ENCODE data around the gene FSTL3.

Gene FSTL3

DNA sequence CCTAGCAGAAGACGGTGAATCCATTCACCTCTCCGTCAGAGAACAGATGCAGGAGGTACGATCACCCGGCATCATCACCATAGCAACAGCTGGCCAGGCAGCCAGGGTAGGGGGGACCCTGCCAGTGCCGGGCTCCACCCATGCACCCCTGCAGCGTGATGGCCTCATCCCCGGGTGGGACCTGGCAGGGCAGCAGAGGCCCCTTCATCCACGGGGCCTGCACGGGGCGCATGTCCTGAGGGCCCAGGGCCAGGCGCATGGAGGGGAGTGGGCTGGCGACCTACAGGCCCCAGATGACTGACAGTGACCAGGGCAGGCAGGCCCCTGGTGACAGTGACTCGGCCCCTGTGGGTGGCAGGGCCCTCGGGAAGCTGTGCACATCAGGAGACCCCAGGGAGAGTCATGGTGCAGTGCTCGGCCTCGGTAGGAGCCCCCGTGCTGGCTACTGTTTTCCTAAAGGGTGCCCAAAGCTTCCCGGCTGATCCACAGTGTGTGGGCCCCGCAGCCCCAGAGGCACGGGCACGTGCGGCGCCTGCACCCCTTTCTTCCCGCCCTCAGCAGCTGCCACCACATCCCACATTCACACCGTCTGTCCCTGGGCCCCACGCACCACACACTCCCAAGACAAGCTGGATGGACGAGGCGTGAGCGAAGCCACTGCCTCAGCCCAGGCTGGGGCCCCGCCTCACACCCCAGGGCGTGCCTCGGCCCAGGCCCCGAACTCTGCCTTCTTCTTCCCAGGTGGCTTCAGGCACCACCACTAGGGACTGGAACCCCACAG is 17.9 kb upstream of the FSTL3 start:
- no peak for TF ChIP-seq CTCF (IDR thresholded peaks at IDR 0.05; ENCODE audit: insufficient read depth, missing control alignments)
- FAIRE-seq (no peak), DNase-seq (ENCODE audit: insufficient read length, low spot score) (no peak)

DNA sequence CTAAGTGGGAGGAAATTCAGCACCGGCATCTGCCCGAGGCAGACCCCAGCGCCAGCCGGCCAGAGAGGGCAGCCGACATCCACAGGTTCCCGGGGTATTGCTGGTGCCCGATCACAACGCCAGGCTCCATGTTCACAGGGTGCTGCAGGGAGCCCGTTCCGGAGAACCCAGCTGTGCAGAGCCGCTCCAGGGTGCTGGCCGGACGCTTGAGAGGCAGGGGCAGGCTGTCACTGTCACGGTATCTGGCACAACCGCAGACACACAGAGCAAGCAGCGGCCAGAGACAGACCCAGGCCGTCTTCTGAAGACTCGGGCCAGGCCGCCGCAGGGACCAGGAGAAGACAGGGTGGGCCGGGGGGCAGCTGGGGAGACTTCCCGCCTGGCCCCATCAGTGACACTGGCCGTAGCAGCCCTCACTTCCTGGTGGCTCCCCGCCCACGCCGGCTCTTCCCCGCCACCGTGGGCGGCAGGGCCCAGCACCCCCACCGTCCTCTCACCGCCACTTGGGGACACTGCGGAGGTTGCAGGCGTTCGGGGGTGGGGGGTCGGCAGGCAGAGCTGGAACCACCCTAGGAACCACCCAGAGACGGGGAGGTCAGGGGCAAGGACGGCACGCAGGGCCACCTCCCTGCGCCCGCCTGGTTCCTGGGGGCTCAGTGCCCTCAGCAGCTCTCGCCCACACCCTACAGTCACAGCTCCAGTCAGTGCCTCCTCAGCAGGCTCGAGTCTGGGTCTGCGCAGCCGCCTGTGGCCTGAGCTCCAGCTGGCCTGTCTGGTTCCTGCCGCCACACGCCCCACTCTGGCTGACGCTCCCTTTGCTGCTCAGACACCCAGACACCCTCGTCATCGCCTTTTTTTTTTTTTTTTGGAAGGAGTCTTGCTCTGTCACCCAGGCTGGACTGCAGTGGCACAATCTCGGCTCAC is 17.0 kb upstream of the FSTL3 start:
- DNase-seq (ENCODE audit: insufficient read length, low spot score) = no peak
- TF ChIP-seq CTCF (IDR thresholded peaks at IDR 0.05; ENCODE audit: insufficient read depth, missing control alignments) = no peak
- FAIRE-seq = no peak

- FAIRE-seq (no peak), DNase-seq (ENCODE audit: insufficient read length, low spot score) (no peak)
- no peak for TF ChIP-seq CTCF (IDR thresholded peaks at IDR 0.05; ENCODE audit: insufficient read depth, missing control alignments)
These were observed 15.3 kb upstream of the FSTL3 start for GRCh38 chr19:660793-661426.

- DNase-seq (ENCODE audit: insufficient read length, low spot score) (no peak), FAIRE-seq (no peak)
- no peak for TF ChIP-seq CTCF (IDR thresholded peaks at IDR 0.05; ENCODE audit: insufficient read depth, missing control alignments)
These were observed 14.6 kb upstream of the FSTL3 start for GRCh38 chr19:661427-662196.

- FAIRE-seq (no peak), DNase-seq (ENCODE audit: insufficient read length, low spot score) (no peak)
- TF ChIP-seq CTCF (IDR thresholded peaks at IDR 0.05; ENCODE audit: insufficient read depth, missing control alignments) = no peak
These were observed 13.8 kb upstream of the FSTL3 start for GRCh38 chr19:662207-662961.
